IMR-90 (cell line): ENCODE results near the gene RNF180. TPM values are rescaled to one million over a fixed set of nuclear protein-coding genes. Genes with fewer than 3 reads are reported as not detected.

Source experiments
- ATAC-seq: fragments of 200-7000 bp; cut with Tn5 transposase; 2 replicates; pipeline ENCODE4 v1.9.1; 2020; ENCODE audit warnings: low read depth, mild to moderate bottlenecking, moderate library complexity
- BruUV-seq: library from RNA; stranded (reverse); fragments of 400-500 nt; replicated peaks from 2 replicates; lab custom pipeline; 2021; lab: Mats Ljungman, UMichigan
- CTCF ChIA-PET: fragments of 300-600 bp; formaldehyde crosslinking; extraction: SDS; loops from one replicate; lab custom pipeline; 2021; ENCODE audit warnings: antibody characterized with exemption; lab: Yijun Ruan, JAX
- POLR2A ChIA-PET: fragments of 300-600 bp; sonication (Branson Sonifier 250); formaldehyde crosslinking; loops from one replicate; lab custom pipeline; 2022; ENCODE audit warnings: antibody characterized with exemption; ENCODE audit not compliant: unreplicated experiment; lab: Charles Lee
- DNase-seq: peaks from one replicate; pipeline ENCODE4 v3.0.0; 2013
- H2AFZ ChIP-seq: replicated peaks from 2 replicates; pipeline ENCODE3; 2013; ENCODE audit warnings: low read length, mild to moderate bottlenecking; ENCODE audit not compliant: poor library complexity
- H2AK5ac ChIP-seq: 2 replicates; pipeline ENCODE4 v1.6.1; 2013; ENCODE audit warnings: low read depth, low read length, inconsistent platforms
- H2AK9ac ChIP-seq: replicated peaks from 2 replicates; pipeline ENCODE3; 2013; ENCODE audit warnings: mild to moderate bottlenecking, low read depth, low read length, moderate library complexity; ENCODE audit not compliant: poor library complexity
- H2BK120ac ChIP-seq: 2 replicates; pipeline ENCODE4 v1.6.1; 2013; ENCODE audit warnings: low read depth, low read length, inconsistent platforms
- H2BK15ac ChIP-seq: 3 replicates; pipeline ENCODE4 v1.6.1; 2013; ENCODE audit warnings: low read depth, low read length, inconsistent platforms
- H2BK20ac ChIP-seq: 2 replicates; pipeline ENCODE4 v1.6.1; 2013; ENCODE audit warnings: low read depth, mild to moderate bottlenecking, inconsistent platforms, low read length, moderate library complexity
- H2BK5ac ChIP-seq: 2 replicates; pipeline ENCODE4 v1.6.1; 2013; ENCODE audit warnings: mild to moderate bottlenecking, low read depth, low read length, inconsistent platforms; ENCODE audit not compliant: poor library complexity, severe bottlenecking
- H3K14ac ChIP-seq: replicated peaks from 2 replicates; pipeline ENCODE4 v1.6.1; 2013; ENCODE audit warnings: low read depth, low read length, inconsistent platforms
- H3K18ac ChIP-seq: 2 replicates; pipeline ENCODE4 v1.6.1; 2013; ENCODE audit warnings: low read depth, low read length, control low read depth
- H3K23ac ChIP-seq: 2 replicates; pipeline ENCODE4 v1.6.1; 2013; ENCODE audit warnings: low read depth, low read length, inconsistent platforms
- H3K27ac ChIP-seq: 2 replicates; pipeline ENCODE4 v1.5.1; 2013; ENCODE audit warnings: mild to moderate bottlenecking, control low read depth, low read length; ENCODE audit not compliant: insufficient read depth
- H3K27me3 ChIP-seq: 2 replicates; pipeline ENCODE4 v1.6.1; 2013; ENCODE audit warnings: low read length; ENCODE audit not compliant: control insufficient read depth, insufficient read depth
- H3K36me3 ChIP-seq: 2 replicates; pipeline ENCODE4 v1.6.1; 2013; ENCODE audit warnings: low read length, mixed read lengths; ENCODE audit not compliant: control insufficient read depth, insufficient read depth
- H3K4ac ChIP-seq: 2 replicates; pipeline ENCODE4 v1.6.1; 2013; ENCODE audit warnings: low read depth, low read length, inconsistent platforms
- H3K4me1 ChIP-seq: 2 replicates; pipeline ENCODE4 v1.6.1; 2013; ENCODE audit warnings: low read length, mixed read lengths; ENCODE audit not compliant: control insufficient read depth, insufficient read depth
- H3K4me2 ChIP-seq: 2 replicates; pipeline ENCODE4 v1.6.1; 2013; ENCODE audit warnings: low read depth, mild to moderate bottlenecking, control low read depth, low read length, moderate library complexity
- H3K4me3 ChIP-seq: 2 replicates; pipeline ENCODE4 v1.5.1; 2013; ENCODE audit warnings: low read depth, mild to moderate bottlenecking, control low read depth, low read length, moderate library complexity; ENCODE audit not compliant: insufficient read depth
- H3K56ac ChIP-seq: 2 replicates; pipeline ENCODE4 v1.6.1; 2013; ENCODE audit warnings: low read length, inconsistent platforms; ENCODE audit not compliant: insufficient read depth; ENCODE audit errors: extremely low read depth
- H3K79me1 ChIP-seq, 2 experiments: 2 replicates each; pipeline ENCODE4 v1.6.1; 2013; ENCODE audit warnings: low read length in 2 of 2, inconsistent platforms in 1 of 2, low read depth in 1 of 2
- H3K9ac ChIP-seq: 2 replicates; pipeline ENCODE4 v1.6.1; 2013; ENCODE audit warnings: low read depth, low read length, control low read depth
- H3K9me1 ChIP-seq: 2 replicates; pipeline ENCODE4 v1.6.1; 2013; ENCODE audit warnings: low read length, inconsistent platforms; ENCODE audit not compliant: insufficient read depth
- H3K9me3 ChIP-seq: 2 replicates; pipeline ENCODE4 v1.6.1; 2013; ENCODE audit warnings: low read length; ENCODE audit not compliant: control insufficient read depth, insufficient read depth
- H4K20me1 ChIP-seq: 2 replicates; pipeline ENCODE4 v1.6.1; 2013; ENCODE audit warnings: low read length, inconsistent platforms; ENCODE audit not compliant: insufficient read depth
- H4K5ac ChIP-seq: 2 replicates; pipeline ENCODE4 v1.6.1; 2013; ENCODE audit warnings: mild to moderate bottlenecking, low read depth, low read length, control low read depth
- H4K8ac ChIP-seq, 2 experiments: 2 replicates each; pipeline ENCODE4 v1.6.1; 2013; ENCODE audit warnings: low read depth in 2 of 2, low read length in 2 of 2, control low read depth in 1 of 2, inconsistent platforms in 1 of 2
- H4K91ac ChIP-seq: 2 replicates; pipeline ENCODE4 v1.6.1; 2013; ENCODE audit warnings: low read depth, low read length, inconsistent platforms; ENCODE audit not compliant: insufficient read depth
- FOS ChIP-seq: fragments of 150-350 bp; IDR thresholded peaks from 2 replicates; pipeline ENCODE4 v1.6.1; 2016; ENCODE audit warnings: low read depth, low read length
- MAFK ChIP-seq: IDR thresholded peaks from 2 replicates; pipeline ENCODE4 v1.6.1; 2012; ENCODE audit warnings: low read depth, low read length, improper control_type of control experiment
- MXI1 ChIP-seq: IDR thresholded peaks from 2 replicates; pipeline ENCODE4 v1.6.1; 2012; ENCODE audit warnings: low read depth, mild to moderate bottlenecking, low read length, moderate library complexity, borderline replicate concordance
- dilution Hi-C: fragments of 300-500 bp; cut with HindIII; formaldehyde crosslinking; loops from one replicate; pipeline ENCODE4 v1.14.3; 2018; ENCODE audit warnings: low sequenced_read_pairs; ENCODE audit not compliant: unreplicated experiment
- in situ Hi-C: fragments of 300-500 bp; cut with MboI; formaldehyde crosslinking; loops from 3 replicates; pipeline ENCODE4 v1.14.3; 2019; ENCODE audit warnings: low sequenced_read_pairs, inconsistent platforms, mixed read lengths
- intact Hi-C: fragments of 100-400 bp; cut with micrococcal nuclease; formaldehyde crosslinking; loops from 2 replicates; pipeline ENCODE4 v1.10.0; 2022
- polyA plus RNA-seq, 3 experiments: library from polyadenylated mRNA; depleted of rRNA; stranded (reverse); fragments of >200 nt; gene quantifications; 2 replicates each; pipeline ENCODE4 v1.2.3, GENCODE V29; 2012; ENCODE audit warnings: low replicate concordance in 1 of 3
- total RNA-seq: library from RNA; depleted of rRNA; stranded (reverse); fragments of >200 nt; gene quantifications from 2 replicates; pipeline ENCODE4 v1.2.3, GENCODE V29; 2012
- TF ChIP-seq, protein P1 (sequence below): conservative IDR thresholded peaks from 2 replicates; pipeline ENCODE4 v1.5.1; 2012; ENCODE audit warnings: mild to moderate bottlenecking, low read depth, low read length, improper control_type of control experiment

RNF180 gene
- total and polyA plus RNA-seq, 2 of the 4 experiments (the other 2 are of a cell fraction), result 0.02 to 0.36 TPM

DNA sequence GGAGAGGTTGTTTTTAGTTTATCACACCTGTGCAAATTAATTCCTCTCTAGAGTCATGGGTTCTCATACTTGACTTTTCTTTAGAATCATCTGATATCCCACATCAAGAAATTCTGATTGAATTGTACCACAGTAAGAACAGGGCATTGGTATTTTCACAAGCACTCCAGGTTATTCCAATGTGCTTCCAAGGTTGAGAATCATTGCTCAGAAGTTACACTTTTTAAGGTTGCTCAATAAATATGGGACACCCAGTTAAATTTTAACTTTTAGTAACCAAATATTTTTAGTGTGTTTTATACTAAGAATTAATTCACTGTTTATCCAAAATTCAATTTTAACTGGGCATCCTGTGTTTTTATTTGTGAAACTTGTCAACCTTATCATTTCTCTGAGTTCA is 2.5 kb upstream of the RNF180 start:
- no peaks in the 10 kb centered on the region for H3K4me1 ChIP-seq

More for the DNA sequence above, 2.5 kb upstream of the RNF180 start:
- Histone ChIP-seq H2AK5ac (no peak overlapping the region), H2AK9ac (no peak overlapping the region), H3K27ac (no peak overlapping the region), H4K5ac (no peak overlapping the region), H3K23ac (no peak overlapping the region), H2AFZ (no peak overlapping the region), H3K56ac (no peak overlapping the region), H3K4me2 (no peak overlapping the region), H3K9ac (no peak overlapping the region), H3K18ac (no peak overlapping the region), H4K8ac (no peak overlapping the region), H2BK15ac (no peak overlapping the region), H2BK5ac (no peak overlapping the region), H3K4me3 (no peak overlapping the region), H4K91ac (no peak overlapping the region), H3K27me3 (peaks cover 14% of the 10 kb centered on the region), H3K9me3 (no peaks in the 10 kb centered on the region), H3K36me3 (no peaks in the 10 kb centered on the region), H3K79me1 (no peaks in the 10 kb centered on the region), H3K9me1 (no peaks in the 10 kb centered on the region), H3K4ac (no peak overlapping the region), H2BK120ac (no peak overlapping the region), H3K14ac (no peak overlapping the region), H2BK20ac (no peak overlapping the region), H4K20me1 (no peaks in the 10 kb centered on the region)
- ChIA-PET POLR2A (no interaction called here), CTCF (no interaction called here)
- intact Hi-C loops, result no loop called here
- dilution Hi-C loops, result no loop called here
- ATAC-seq (no peak), DNase-seq (no peak)
- no TSS peak for BruUV-seq
- TF ChIP-seq MXI1, result no peak
- TF ChIP-seq, protein P1, sequence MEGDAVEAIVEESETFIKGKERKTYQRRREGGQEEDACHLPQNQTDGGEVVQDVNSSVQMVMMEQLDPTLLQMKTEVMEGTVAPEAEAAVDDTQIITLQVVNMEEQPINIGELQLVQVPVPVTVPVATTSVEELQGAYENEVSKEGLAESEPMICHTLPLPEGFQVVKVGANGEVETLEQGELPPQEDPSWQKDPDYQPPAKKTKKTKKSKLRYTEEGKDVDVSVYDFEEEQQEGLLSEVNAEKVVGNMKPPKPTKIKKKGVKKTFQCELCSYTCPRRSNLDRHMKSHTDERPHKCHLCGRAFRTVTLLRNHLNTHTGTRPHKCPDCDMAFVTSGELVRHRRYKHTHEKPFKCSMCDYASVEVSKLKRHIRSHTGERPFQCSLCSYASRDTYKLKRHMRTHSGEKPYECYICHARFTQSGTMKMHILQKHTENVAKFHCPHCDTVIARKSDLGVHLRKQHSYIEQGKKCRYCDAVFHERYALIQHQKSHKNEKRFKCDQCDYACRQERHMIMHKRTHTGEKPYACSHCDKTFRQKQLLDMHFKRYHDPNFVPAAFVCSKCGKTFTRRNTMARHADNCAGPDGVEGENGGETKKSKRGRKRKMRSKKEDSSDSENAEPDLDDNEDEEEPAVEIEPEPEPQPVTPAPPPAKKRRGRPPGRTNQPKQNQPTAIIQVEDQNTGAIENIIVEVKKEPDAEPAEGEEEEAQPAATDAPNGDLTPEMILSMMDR, result no peak
- no peak for TF ChIP-seq FOS
- TF ChIP-seq MAFK, result no peak
- in situ Hi-C loops, result no loop called here
